Smooth muscle cell of the brain vasculature (primary cell): ENCODE results near the gene AGAP2.

Experiments used
- DNase-seq: peaks from one replicate; pipeline ENCODE4 v3.0.0-alpha.2; 2012; ENCODE audit warnings: low read depth, low spot score

AGAP2 gene

GRCh38 chr12:57767876-57768275 lies 29.3 kb upstream of the AGAP2 start:
- DNase-seq = no peak

GRCh38 chr12:57767305-57767698 lies 28.8 kb upstream of the AGAP2 start:
- DNase-seq = no peak

- no peak for DNase-seq
These were observed 28.1 kb upstream of the AGAP2 start, which contains the start of gene CYP27B1 for GRCh38 chr12:57766464-57767304. CYP27B1 (minus strand) TSS chr12:57767078; CDS start chr12:57767041, 37 bp downstream.

- DNase-seq = no peak
These were observed 27.3 kb upstream of the AGAP2 start for GRCh38 chr12:57765698-57766463.

GRCh38 chr12:57765003-57765697 lies 26.6 kb upstream of the AGAP2 start:
- no peak for DNase-seq

GRCh38 chr12:57764662-57765002 lies 26.1 kb upstream of the AGAP2 start:
- DNase-seq = no peak

- no peak for DNase-seq
These were observed 25.5 kb upstream of the AGAP2 start for GRCh38 chr12:57763881-57764661.

- no peak for DNase-seq
These were observed 23.9 kb upstream of the AGAP2 start for GRCh38 chr12:57762463-57762862.

- DNase-seq = no peak
These were observed 23.0 kb upstream of the AGAP2 start for GRCh38 chr12:57761391-57761998.

GRCh38 chr12:57760347-57760982 lies 21.9 kb upstream of the AGAP2 start:
- no peak for DNase-seq

- no peak for DNase-seq
These were observed 20.9 kb upstream of the AGAP2 start for GRCh38 chr12:57759360-57759980.

- DNase-seq = no peak
These were observed 20.2 kb upstream of the AGAP2 start for GRCh38 chr12:57758552-57759359.

GRCh38 chr12:57757771-57758170 lies 19.2 kb upstream of the AGAP2 start:
- DNase-seq = no peak

GRCh38 chr12:57756406-57757341 lies 18.1 kb upstream of the AGAP2 start:
- DNase-seq = no peak

GRCh38 chr12:57755454-57756372 lies 17.2 kb upstream of the AGAP2 start:
- DNase-seq = no peak

- DNase-seq = no peak
These were observed 16.6 kb upstream of the AGAP2 start for GRCh38 chr12:57755194-57755453.

- DNase-seq = no peak
These were observed 16.1 kb upstream of the AGAP2 start, which contains the start of gene MARCHF9 for GRCh38 chr12:57754411-57755193. MARCHF9 (plus strand) TSS chr12:57755103; CDS start chr12:57755529, 426 bp downstream.
